Lower leg skin (tissue), 3 donors: ENCODE measurements around the gene CC2D2A.

Experiments
- POLR2A ChIP-seq, 2 donors: fragments of 450-650 bp; IDR thresholded peaks; one replicate each; pipeline ENCODE4 v1.6.1; 2016 to 2017; ENCODE audit warnings: antibody characterized with exemption in 2 of 2, mild to moderate bottlenecking in 1 of 2, moderate library complexity in 1 of 2
- TF ChIP-seq, protein P1 (sequence below), 3 donors: fragments of 450-650 bp; IDR thresholded peaks; one replicate each; pipeline ENCODE4 v1.5.1; 2016; ENCODE audit warnings: antibody characterized with exemption in 3 of 3, mild to moderate bottlenecking in 3 of 3, moderate library complexity in 2 of 3

DNA sequence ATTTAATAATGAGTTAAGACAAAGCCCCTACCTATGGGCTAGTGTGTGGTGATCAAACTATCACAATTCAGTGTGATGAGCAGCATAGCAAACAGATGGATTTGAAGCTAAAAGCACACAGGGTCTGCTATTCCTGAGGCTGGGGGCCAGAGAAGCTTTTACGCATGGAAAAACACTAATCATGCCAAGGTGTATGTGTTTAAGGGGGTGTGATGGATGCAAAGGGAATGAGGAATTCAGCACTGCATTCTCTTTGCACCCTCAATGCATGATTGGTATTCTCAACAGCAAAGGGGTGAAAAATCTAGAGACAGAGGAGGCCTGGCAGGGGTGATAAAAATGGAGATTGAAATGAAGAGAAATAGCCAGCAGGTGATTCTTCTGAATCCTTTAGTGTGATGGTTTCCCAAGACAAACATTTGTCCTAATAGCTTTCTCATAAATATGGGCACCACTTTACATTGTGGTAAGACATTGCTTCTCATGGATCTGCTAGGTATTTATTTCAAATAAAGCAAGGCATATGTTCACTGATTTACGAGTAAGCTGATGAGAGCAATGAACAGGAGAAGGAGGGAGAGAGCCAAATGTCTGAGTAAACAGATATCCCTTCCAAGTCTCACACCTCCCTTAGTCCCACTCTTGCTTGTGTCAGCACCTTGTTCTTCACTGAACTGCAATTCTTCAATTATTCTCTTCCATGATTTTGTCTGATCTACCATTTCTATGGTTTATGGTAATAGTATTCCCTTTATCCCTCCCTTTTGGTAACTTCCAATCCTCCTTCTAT, 26.1 kb upstream of the CC2D2A start:
- TF ChIP-seq, protein P1, sequence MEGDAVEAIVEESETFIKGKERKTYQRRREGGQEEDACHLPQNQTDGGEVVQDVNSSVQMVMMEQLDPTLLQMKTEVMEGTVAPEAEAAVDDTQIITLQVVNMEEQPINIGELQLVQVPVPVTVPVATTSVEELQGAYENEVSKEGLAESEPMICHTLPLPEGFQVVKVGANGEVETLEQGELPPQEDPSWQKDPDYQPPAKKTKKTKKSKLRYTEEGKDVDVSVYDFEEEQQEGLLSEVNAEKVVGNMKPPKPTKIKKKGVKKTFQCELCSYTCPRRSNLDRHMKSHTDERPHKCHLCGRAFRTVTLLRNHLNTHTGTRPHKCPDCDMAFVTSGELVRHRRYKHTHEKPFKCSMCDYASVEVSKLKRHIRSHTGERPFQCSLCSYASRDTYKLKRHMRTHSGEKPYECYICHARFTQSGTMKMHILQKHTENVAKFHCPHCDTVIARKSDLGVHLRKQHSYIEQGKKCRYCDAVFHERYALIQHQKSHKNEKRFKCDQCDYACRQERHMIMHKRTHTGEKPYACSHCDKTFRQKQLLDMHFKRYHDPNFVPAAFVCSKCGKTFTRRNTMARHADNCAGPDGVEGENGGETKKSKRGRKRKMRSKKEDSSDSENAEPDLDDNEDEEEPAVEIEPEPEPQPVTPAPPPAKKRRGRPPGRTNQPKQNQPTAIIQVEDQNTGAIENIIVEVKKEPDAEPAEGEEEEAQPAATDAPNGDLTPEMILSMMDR (IDR thresholded peaks at IDR 0.05) = no peak
- TF ChIP-seq POLR2A (IDR thresholded peaks at IDR 0.05) = no peak
